Sigmoid colon (tissue), 4 donors: Measurements from ENCODE around the gene TTC38.

Experiments used
- EP300 ChIP-seq, 4 donors: sonication (generic); formaldehyde crosslinking; IDR thresholded peaks; one replicate each; pipeline ENCODE4 v1.6.1; 2017; ENCODE audit warnings: antibody characterized with exemption in 4 of 4
- TF ChIP-seq, protein P1 (sequence below), 4 experiments: fragments of 450-650 bp in 3 of 4; fragments of 200-600 bp in 1 of 4; IDR thresholded peaks; one replicate each; pipeline ENCODE4 v1.5.1; 2016 to 2019; ENCODE audit warnings: antibody characterized with exemption in 4 of 4, mild to moderate bottlenecking in 3 of 4, moderate library complexity in 2 of 4

GRCh38 chr22:46276563-46276962 is 8.8 kb downstream of the TTC38 start:
- TF ChIP-seq, protein P1, sequence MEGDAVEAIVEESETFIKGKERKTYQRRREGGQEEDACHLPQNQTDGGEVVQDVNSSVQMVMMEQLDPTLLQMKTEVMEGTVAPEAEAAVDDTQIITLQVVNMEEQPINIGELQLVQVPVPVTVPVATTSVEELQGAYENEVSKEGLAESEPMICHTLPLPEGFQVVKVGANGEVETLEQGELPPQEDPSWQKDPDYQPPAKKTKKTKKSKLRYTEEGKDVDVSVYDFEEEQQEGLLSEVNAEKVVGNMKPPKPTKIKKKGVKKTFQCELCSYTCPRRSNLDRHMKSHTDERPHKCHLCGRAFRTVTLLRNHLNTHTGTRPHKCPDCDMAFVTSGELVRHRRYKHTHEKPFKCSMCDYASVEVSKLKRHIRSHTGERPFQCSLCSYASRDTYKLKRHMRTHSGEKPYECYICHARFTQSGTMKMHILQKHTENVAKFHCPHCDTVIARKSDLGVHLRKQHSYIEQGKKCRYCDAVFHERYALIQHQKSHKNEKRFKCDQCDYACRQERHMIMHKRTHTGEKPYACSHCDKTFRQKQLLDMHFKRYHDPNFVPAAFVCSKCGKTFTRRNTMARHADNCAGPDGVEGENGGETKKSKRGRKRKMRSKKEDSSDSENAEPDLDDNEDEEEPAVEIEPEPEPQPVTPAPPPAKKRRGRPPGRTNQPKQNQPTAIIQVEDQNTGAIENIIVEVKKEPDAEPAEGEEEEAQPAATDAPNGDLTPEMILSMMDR (IDR thresholded peaks at IDR 0.05) = no peak
- no peak for TF ChIP-seq EP300 (IDR thresholded peaks at IDR 0.05)
